ENCODE measurements around the gene ZNF687. TPM values are rescaled to one million over a fixed set of nuclear protein-coding genes. Genes with fewer than 3 reads are reported as not detected.
A peak's percentile ranks its signal among the peaks of the same experiment; 100 is the strongest.

The ZNF687 gene
- total RNA-seq, 1 experiment from 2014 or later: 34.3 TPM

DNA sequence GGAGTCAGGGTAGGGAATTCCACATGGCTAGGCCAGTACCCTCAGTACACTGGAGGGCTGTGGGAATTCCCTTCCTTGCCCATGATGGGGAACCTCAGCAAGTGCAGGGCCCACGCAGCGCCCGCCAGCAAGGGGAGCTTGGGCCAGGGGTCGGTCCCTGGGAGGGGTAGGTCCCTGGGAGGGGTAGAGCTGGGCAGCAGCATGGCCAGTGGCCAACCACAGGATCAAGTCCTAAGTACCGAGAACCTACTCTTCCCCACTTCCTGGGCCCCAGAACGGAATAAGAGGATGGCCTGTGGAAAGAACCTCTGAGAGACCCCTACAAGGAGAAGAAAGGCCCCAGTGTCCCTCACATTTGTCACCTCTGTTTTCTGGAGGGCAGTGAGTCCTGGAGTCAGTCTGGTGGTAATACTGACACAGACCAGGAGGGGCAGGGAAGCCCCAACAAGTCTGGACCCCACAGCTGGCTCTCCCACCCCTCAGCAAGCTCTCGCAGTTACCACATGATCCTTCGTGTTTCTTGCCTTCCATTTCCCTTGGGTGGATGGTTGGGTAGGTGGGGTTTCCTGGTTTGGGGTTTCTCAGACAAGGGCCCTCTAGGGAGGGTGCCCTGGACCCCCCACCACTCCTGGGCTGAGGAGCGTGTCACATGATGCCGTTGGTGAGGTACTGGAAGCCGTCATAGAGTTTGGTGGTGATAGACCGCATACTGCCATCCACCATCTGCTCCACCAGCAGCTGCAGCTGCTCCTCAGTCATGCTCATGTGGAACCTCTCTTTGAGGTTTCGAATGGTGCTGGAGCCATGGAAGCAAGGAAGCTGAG, 10.3 kb downstream of the ZNF687 start:
- H3K27ac ChIP-seq (ENCODE audit: low read depth, low read length): no peak overlapping the region
- H3K9me3 ChIP-seq (ENCODE audit: control insufficient read depth in 1 of 2, insufficient read depth in 1 of 2, low read depth in 1 of 2, low read length in 2 of 2): no peaks in the 10 kb centered on the region
- intact Hi-C loops (cut with micrococcal nuclease): no loop called here
- H3K9me2 ChIP-seq (ENCODE audit: insufficient read depth): no peaks in the 10 kb centered on the region
- H2AFZ ChIP-seq (ENCODE audit: low read depth, low read length, poor library complexity, severe bottlenecking): no peak overlapping the region
- no peak overlapping the region for H3K9ac ChIP-seq (ENCODE audit: low read length)
- RAD21 ChIA-PET (ENCODE audit: low non-redundant PET in 1 of 2, low total read pairs in 2 of 2, uncharacterized antibody in 2 of 2, unreplicated experiment in 2 of 2): interaction anchor here in 1 of 2 experiments (0.6 kb wide), 1 partner anchor 35 kb away, joined by 3 read pairs; the partner anchor contains the start of gene PI4KB
- H3K4me2 ChIP-seq (ENCODE audit: low read length): no peak overlapping the region
- no peak for DNase-seq (ENCODE audit: low read depth, low spot score)
- peak; percentile 45 for ATAC-seq
- TF ChIP-seq, protein P1, sequence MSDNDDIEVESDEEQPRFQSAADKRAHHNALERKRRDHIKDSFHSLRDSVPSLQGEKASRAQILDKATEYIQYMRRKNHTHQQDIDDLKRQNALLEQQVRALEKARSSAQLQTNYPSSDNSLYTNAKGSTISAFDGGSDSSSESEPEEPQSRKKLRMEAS (IDR thresholded peaks at IDR 0.05): no peak
- TF ChIP-seq, protein P2, sequence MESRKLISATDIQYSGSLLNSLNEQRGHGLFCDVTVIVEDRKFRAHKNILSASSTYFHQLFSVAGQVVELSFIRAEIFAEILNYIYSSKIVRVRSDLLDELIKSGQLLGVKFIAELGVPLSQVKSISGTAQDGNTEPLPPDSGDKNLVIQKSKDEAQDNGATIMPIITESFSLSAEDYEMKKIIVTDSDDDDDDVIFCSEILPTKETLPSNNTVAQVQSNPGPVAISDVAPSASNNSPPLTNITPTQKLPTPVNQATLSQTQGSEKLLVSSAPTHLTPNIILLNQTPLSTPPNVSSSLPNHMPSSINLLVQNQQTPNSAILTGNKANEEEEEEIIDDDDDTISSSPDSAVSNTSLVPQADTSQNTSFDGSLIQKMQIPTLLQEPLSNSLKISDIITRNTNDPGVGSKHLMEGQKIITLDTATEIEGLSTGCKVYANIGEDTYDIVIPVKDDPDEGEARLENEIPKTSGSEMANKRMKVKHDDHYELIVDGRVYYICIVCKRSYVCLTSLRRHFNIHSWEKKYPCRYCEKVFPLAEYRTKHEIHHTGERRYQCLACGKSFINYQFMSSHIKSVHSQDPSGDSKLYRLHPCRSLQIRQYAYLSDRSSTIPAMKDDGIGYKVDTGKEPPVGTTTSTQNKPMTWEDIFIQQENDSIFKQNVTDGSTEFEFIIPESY (IDR thresholded peaks at IDR 0.05; ENCODE audit: extremely low read depth, insufficient replicate concordance, low read length): no peak
- TF ChIP-seq, protein P3, sequence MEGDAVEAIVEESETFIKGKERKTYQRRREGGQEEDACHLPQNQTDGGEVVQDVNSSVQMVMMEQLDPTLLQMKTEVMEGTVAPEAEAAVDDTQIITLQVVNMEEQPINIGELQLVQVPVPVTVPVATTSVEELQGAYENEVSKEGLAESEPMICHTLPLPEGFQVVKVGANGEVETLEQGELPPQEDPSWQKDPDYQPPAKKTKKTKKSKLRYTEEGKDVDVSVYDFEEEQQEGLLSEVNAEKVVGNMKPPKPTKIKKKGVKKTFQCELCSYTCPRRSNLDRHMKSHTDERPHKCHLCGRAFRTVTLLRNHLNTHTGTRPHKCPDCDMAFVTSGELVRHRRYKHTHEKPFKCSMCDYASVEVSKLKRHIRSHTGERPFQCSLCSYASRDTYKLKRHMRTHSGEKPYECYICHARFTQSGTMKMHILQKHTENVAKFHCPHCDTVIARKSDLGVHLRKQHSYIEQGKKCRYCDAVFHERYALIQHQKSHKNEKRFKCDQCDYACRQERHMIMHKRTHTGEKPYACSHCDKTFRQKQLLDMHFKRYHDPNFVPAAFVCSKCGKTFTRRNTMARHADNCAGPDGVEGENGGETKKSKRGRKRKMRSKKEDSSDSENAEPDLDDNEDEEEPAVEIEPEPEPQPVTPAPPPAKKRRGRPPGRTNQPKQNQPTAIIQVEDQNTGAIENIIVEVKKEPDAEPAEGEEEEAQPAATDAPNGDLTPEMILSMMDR (IDR thresholded peaks at IDR 0.05 in 2 of 3, conservative IDR thresholded peaks at IDR 0.05 in 1 of 3; ENCODE audit: borderline replicate concordance in 1 of 3, insufficient read depth in 1 of 3, low read depth in 2 of 3, low read length in 2 of 3): 0 out of 6 replicates have a peak, but pooled peaks of 2 of the 3 experiments have one; percentile 3 to 13
- no peaks in the 10 kb centered on the region for H3K4me1 ChIP-seq (ENCODE audit: control insufficient read depth in 1 of 2, insufficient read depth in 2 of 2, low read length in 2 of 2)
- CTCF ChIA-PET: interaction anchor here (1.3 kb wide), 1 partner anchor 9 kb away, joined by 7 read pairs; no protein-coding TSS in a partner anchor
- POLR2A ChIA-PET: interaction anchor here (0.9 to 1.7 kb wide), 2 partner anchors 10 to 18 kb away, joined by 3 to 7 read pairs; partner anchors contain the start of gene ZNF687
- BruUV-seq (replicated peaks): TSS peak; percentile 16
- H4K20me1 ChIP-seq (ENCODE audit: insufficient read depth): no peaks in the 10 kb centered on the region
- H3K27me3 ChIP-seq (ENCODE audit: insufficient read depth, low read length): no peaks in the 10 kb centered on the region
- H3K79me2 ChIP-seq (ENCODE audit: insufficient read depth, low read length): no peaks in the 10 kb centered on the region
- H3K4me3 ChIP-seq (replicated peaks in 1 of 2; ENCODE audit: low read depth in 1 of 2, low read length in 2 of 2): no peak overlapping the region
- H3K36me3 ChIP-seq (ENCODE audit: control insufficient read depth in 1 of 2, insufficient read depth in 2 of 2, low read length in 2 of 2): peaks cover 4 to 15% of the 10 kb centered on the region in 2 experiments; a peak in 2 of 4 replicates

Measured in HCT116 (cell line).